HCT116 (cell line): ENCODE measurements around the gene AMN. TPM values are rescaled to one million over a fixed set of nuclear protein-coding genes. Genes with fewer than 3 reads are reported as not detected.

Experiments
- ATAC-seq: fragments of 200-7000 bp; cut with Tn5 transposase; 2 replicates; pipeline ENCODE4 v1.9.1; 2020; ENCODE audit warnings: mild to moderate bottlenecking, moderate library complexity
- BruUV-seq: library from RNA; stranded (reverse); fragments of 400-500 nt; replicated peaks from 2 replicates; lab custom pipeline; 2021; lab: Mats Ljungman, UMichigan
- CTCF ChIA-PET: fragments of 300-600 bp; sonication (Branson Sonifier 250); formaldehyde crosslinking; loops from one replicate; lab custom pipeline; 2021; ENCODE audit warnings: antibody characterized with exemption; lab: Charles Lee
- POLR2A ChIA-PET: fragments of 300-600, 350-600 bp; sonication (Branson Sonifier 250); formaldehyde crosslinking; loops from one replicate; lab custom pipeline; 2021; ENCODE audit warnings: antibody characterized with exemption; lab: Charles Lee
- RAD21 ChIA-PET, 2 experiments: fragments of 300-600 bp; sonication (Branson Sonifier 250); formaldehyde crosslinking; loops; one replicate each; lab custom pipeline; 2023; ENCODE audit warnings: low total read pairs in 2 of 2; ENCODE audit not compliant: uncharacterized antibody in 2 of 2, unreplicated experiment in 2 of 2, low non-redundant PET in 1 of 2; lab: Charles Lee
- DNase-seq: peaks from one replicate; pipeline ENCODE4 v3.0.0-alpha.2; 2010; ENCODE audit warnings: low read depth, low spot score
- H2AFZ ChIP-seq: fragments of 200-600 bp; shearing (Covaris generic), sonication (generic); 2 replicates; pipeline ENCODE4 v1.6.1; 2017; ENCODE audit warnings: low read depth, mixed run types, mixed read lengths, antibody characterized with exemption, low read length; ENCODE audit not compliant: poor library complexity, severe bottlenecking
- H3K27ac ChIP-seq: 2 replicates; pipeline ENCODE4 v1.5.1; 2012; ENCODE audit warnings: low read depth, low read length
- H3K27me3 ChIP-seq: fragments of 200-600 bp; sonication (generic); 2 replicates; pipeline ENCODE4 v1.6.1; 2016; ENCODE audit warnings: mixed run types, low read length, mixed read lengths; ENCODE audit not compliant: insufficient read depth
- H3K36me3 ChIP-seq, 2 experiments: fragments of 200-500 bp in 1 of 2; fragments of 200-600 bp in 1 of 2; sonication (Bioruptor generic) in 1 of 2; sonication (generic) in 1 of 2; 2 replicates each; pipeline versions ENCODE4 v1.5.1 to v1.6.1; 2014 to 2016; ENCODE audit warnings: low read length in 2 of 2, inconsistent platforms in 1 of 2, mixed read lengths in 1 of 2, mixed run types in 1 of 2; ENCODE audit not compliant: insufficient read depth in 2 of 2, control insufficient read depth in 1 of 2
- H3K4me1 ChIP-seq, 2 experiments: fragments of 200-600 bp in 1 of 2; sonication (generic) in 1 of 2; 2 replicates each; pipeline versions ENCODE4 v1.5.1 to v1.6.1; 2012 to 2017; ENCODE audit warnings: low read length in 2 of 2, inconsistent platforms in 1 of 2, mild to moderate bottlenecking in 1 of 2, mixed read lengths in 1 of 2, mixed run types in 1 of 2, moderate library complexity in 1 of 2; ENCODE audit not compliant: insufficient read depth in 2 of 2, control insufficient read depth in 1 of 2
- H3K4me2 ChIP-seq: fragments of 200-600 bp; sonication (generic); 2 replicates; pipeline ENCODE4 v1.6.1; 2017; ENCODE audit warnings: mixed run types, low read length, mixed read lengths
- H3K4me3 ChIP-seq, 2 experiments: fragments of 200-600 bp in 1 of 2; sonication (generic) in 1 of 2; replicated peaks in 1 of 2; 2 replicates each; pipeline ENCODE4 v1.5.1; 2011 to 2016; ENCODE audit warnings: low read length in 2 of 2, control low read depth in 1 of 2, low read depth in 1 of 2, mild to moderate bottlenecking in 1 of 2, mixed read lengths in 1 of 2, mixed run types in 1 of 2
- H3K79me2 ChIP-seq: fragments of 200-600 bp; sonication (generic); 2 replicates; pipeline ENCODE4 v1.6.1; 2017; ENCODE audit warnings: mild to moderate bottlenecking, mixed run types, low read length, moderate library complexity, mixed read lengths; ENCODE audit not compliant: insufficient read depth
- H3K9ac ChIP-seq: fragments of 200-600 bp; sonication (generic); 2 replicates; pipeline ENCODE4 v1.6.1; 2016; ENCODE audit warnings: low read length, mixed read lengths
- H3K9me2 ChIP-seq: fragments of 200-600 bp; sonication (generic), shearing (Covaris generic); 2 replicates; pipeline ENCODE4 v1.6.1; 2017; ENCODE audit warnings: mixed run types, mild to moderate bottlenecking, moderate library complexity; ENCODE audit not compliant: insufficient read depth
- H3K9me3 ChIP-seq, 2 experiments: fragments of 200-500 bp in 1 of 2; fragments of 200-600 bp in 1 of 2; sonication (Bioruptor generic) in 1 of 2; sonication (generic) in 1 of 2; 2 replicates each; pipeline ENCODE4 v1.6.1; 2014 to 2017; ENCODE audit warnings: low read length in 2 of 2, mixed read lengths in 2 of 2, inconsistent platforms in 1 of 2, low read depth in 1 of 2, mild to moderate bottlenecking in 1 of 2, mixed run types in 1 of 2, moderate library complexity in 1 of 2; ENCODE audit not compliant: control insufficient read depth in 1 of 2, insufficient read depth in 1 of 2
- H4K20me1 ChIP-seq: fragments of 200-600 bp; sonication (generic), shearing (Covaris generic); 2 replicates; pipeline ENCODE4 v1.6.1; 2017; ENCODE audit warnings: mixed run types, mild to moderate bottlenecking, moderate library complexity; ENCODE audit not compliant: insufficient read depth
- CEBPB ChIP-seq: IDR thresholded peaks from 2 replicates; pipeline ENCODE4 v1.6.1; 2012; ENCODE audit warnings: low read depth
- ELF1 ChIP-seq: IDR thresholded peaks from 2 replicates; pipeline ENCODE4 v1.6.1; 2012; ENCODE audit warnings: low read depth, borderline replicate concordance
- EZH2phosphoT487 ChIP-seq: fragments of 200-600 bp; IDR thresholded peaks from 2 replicates; pipeline ENCODE4 v1.6.1; 2018; ENCODE audit warnings: antibody characterized with exemption, borderline replicate concordance
- MAX ChIP-seq: IDR thresholded peaks from 2 replicates; pipeline ENCODE4 v1.6.1; 2012
- POLR2A ChIP-seq: IDR thresholded peaks from 2 replicates; pipeline ENCODE4 v1.7.0; 2011; ENCODE audit warnings: borderline replicate concordance; ENCODE audit not compliant: insufficient read depth, insufficient read length; ENCODE audit errors: extremely low read depth
- POLR2AphosphoS5 ChIP-seq: IDR thresholded peaks from 2 replicates; pipeline ENCODE4 v1.6.1; 2011; ENCODE audit warnings: mild to moderate bottlenecking, low read depth, low read length, moderate library complexity
- RAD21 ChIP-seq: IDR thresholded peaks from 2 replicates; pipeline ENCODE4 v1.6.1; 2012; ENCODE audit warnings: low read depth, mild to moderate bottlenecking
- REST ChIP-seq: IDR thresholded peaks from 2 replicates; pipeline ENCODE4 v1.6.1; 2012; ENCODE audit warnings: low read depth
- SRF ChIP-seq: IDR thresholded peaks from 2 replicates; pipeline ENCODE4 v1.6.1; 2012; ENCODE audit warnings: low read depth
- ZFX ChIP-seq: fragments of 450-650 bp; IDR thresholded peaks from 2 replicates; pipeline ENCODE4 v1.6.1; 2017
- intact Hi-C: fragments of 100-400 bp; cut with micrococcal nuclease; formaldehyde crosslinking; loops from 2 replicates; pipeline ENCODE4 v1.10.0; 2022
- total RNA-seq: library from RNA; stranded (reverse); gene quantifications from one replicate; pipeline ENCODE4 v1.2.1, GENCODE V29; 2021; ENCODE audit not compliant: unreplicated experiment

AMN gene
- total RNA-seq, 1 experiment from 2014 or later, result 5.7 TPM

GRCh38 chr14:102899516-102899900, 23.0 kb upstream of the AMN start:
- intact Hi-C loops, result no loop called here
- H3K27me3 ChIP-seq, result no peaks in the 10 kb centered on the region
- H3K4me1 ChIP-seq, result no peaks in the 10 kb centered on the region
- H3K36me3 ChIP-seq, result peaks cover 0 to 17% of the 10 kb centered on the region in 2 experiments; a peak in 1 of 4 replicates
- H3K9ac ChIP-seq, result no peak overlapping the region
- TF ChIP-seq ZFX (no peak), ELF1 (no peak), CEBPB (no peak), EZH2phosphoT487 (no peak), POLR2AphosphoS5 (no peak), POLR2A (no peak), MAX (no peak), SRF (no peak), RAD21 (no peak), REST (no peak)
- ATAC-seq (no peak), DNase-seq (no peak)
- H4K20me1 ChIP-seq, result no peaks in the 10 kb centered on the region
- BruUV-seq, result no TSS peak
- ChIA-PET RAD21 (no interaction called here), POLR2A (no interaction called here), CTCF (no interaction called here)
- no peak overlapping the region for H2AFZ ChIP-seq
- no peak overlapping the region for H3K4me3 ChIP-seq
- no peak overlapping the region for H3K4me2 ChIP-seq
- H3K9me2 ChIP-seq, result no peaks in the 10 kb centered on the region
- no peak overlapping the region for H3K27ac ChIP-seq
- no peaks in the 10 kb centered on the region for H3K9me3 ChIP-seq
- H3K79me2 ChIP-seq, result no peaks in the 10 kb centered on the region
